Uterus (tissue), 2 donors: Measurements from ENCODE around the gene RANBP10.

Experiments used
- CTCF ChIP-seq, 4 experiments: fragments of 200-600 bp in 2 of 4; fragments of 450-650 bp in 2 of 4; sonication (generic) in 2 of 4; IDR thresholded peaks; one replicate each; pipeline ENCODE4 v1.5.1; 2016 to 2019; ENCODE audit warnings: antibody characterized with exemption in 4 of 4, mild to moderate bottlenecking in 2 of 4, moderate library complexity in 1 of 4
- POLR2A ChIP-seq, 2 donors: fragments of 450-650 bp; IDR thresholded peaks; one replicate each; pipeline ENCODE4 v1.6.1; 2016; ENCODE audit warnings: antibody characterized with exemption in 2 of 2, mild to moderate bottlenecking in 1 of 2, moderate library complexity in 1 of 2

- TF ChIP-seq CTCF (IDR thresholded peaks at IDR 0.05) (no peak), POLR2A (IDR thresholded peaks at IDR 0.05) (no peak)
Measured at GRCh38 chr16:67833030-67833414, 26.7 kb upstream of the RANBP10 start.
